H1 (cell line): ENCODE measurements around the gene IQCH.

Experiments used
- ATF3 ChIP-seq: IDR thresholded peaks from 2 replicates; pipeline ENCODE4 v1.6.1; 2011; ENCODE audit warnings: low read depth, mild to moderate bottlenecking, low read length; ENCODE audit not compliant: insufficient read depth
- CBX5 ChIP-seq: fragments of 300-800, 300-1000 bp; sonication (generic); IDR thresholded peaks from 2 replicates; pipeline ENCODE4 v1.7.1; 2016; ENCODE audit warnings: antibody characterized with exemption, low read length, low read depth
- CHD1 ChIP-seq: IDR thresholded peaks from 2 replicates; pipeline ENCODE4 v1.6.1; 2012; ENCODE audit warnings: low read depth, low read length, improper control_type of control experiment
- GABPA ChIP-seq: IDR thresholded peaks from 2 replicates; pipeline ENCODE4 v1.6.1; 2011; ENCODE audit warnings: mild to moderate bottlenecking, low read length, moderate library complexity, borderline replicate concordance; ENCODE audit not compliant: insufficient read depth
- JUND ChIP-seq: IDR thresholded peaks from 2 replicates; pipeline ENCODE4 v1.6.1; 2011; ENCODE audit warnings: mild to moderate bottlenecking, improper control_type of control experiment, low read length
- POLR2A ChIP-seq, 2 experiments: IDR thresholded peaks; 1 replicate in 1 of 2; 2 replicates in 1 of 2; pipeline ENCODE4 v1.6.1; 2011; ENCODE audit warnings: low read depth in 2 of 2, low read length in 2 of 2, mild to moderate bottlenecking in 2 of 2; ENCODE audit errors: control extremely low read depth in 1 of 2
- POLR2AphosphoS5 ChIP-seq: IDR thresholded peaks from 2 replicates; pipeline ENCODE4 v1.6.1; 2011; ENCODE audit warnings: low read depth, low read length
- RAD21 ChIP-seq, 2 experiments: IDR thresholded peaks in 1 of 2; conservative IDR thresholded peaks in 1 of 2; 2 replicates each; pipeline ENCODE4 v1.6.1; 2011; ENCODE audit warnings: low read depth in 2 of 2, low read length in 2 of 2, improper control_type of control experiment in 1 of 2, inconsistent platforms in 1 of 2, mild to moderate bottlenecking in 1 of 2, moderate library complexity in 1 of 2
- TAF1 ChIP-seq: IDR thresholded peaks from 2 replicates; pipeline ENCODE4 v1.6.1; 2011; ENCODE audit warnings: mild to moderate bottlenecking, low read depth, low read length
- TCF12 ChIP-seq: IDR thresholded peaks from 2 replicates; pipeline ENCODE4 v1.6.1; 2011; ENCODE audit warnings: low read depth, mild to moderate bottlenecking, low read length
- TF ChIP-seq, protein P1 (sequence below), 3 experiments: IDR thresholded peaks; 1 replicate in 2 of 3; 2 replicates in 1 of 3; pipeline versions ENCODE4 v1.5.1 to v1.6.1; 2011; ENCODE audit warnings: low read length in 3 of 3, mild to moderate bottlenecking in 3 of 3, inconsistent platforms in 2 of 3, low read depth in 1 of 3, moderate library complexity in 1 of 3; ENCODE audit not compliant: insufficient read depth in 1 of 3; ENCODE audit errors: control extremely low read depth in 1 of 3

DNA sequence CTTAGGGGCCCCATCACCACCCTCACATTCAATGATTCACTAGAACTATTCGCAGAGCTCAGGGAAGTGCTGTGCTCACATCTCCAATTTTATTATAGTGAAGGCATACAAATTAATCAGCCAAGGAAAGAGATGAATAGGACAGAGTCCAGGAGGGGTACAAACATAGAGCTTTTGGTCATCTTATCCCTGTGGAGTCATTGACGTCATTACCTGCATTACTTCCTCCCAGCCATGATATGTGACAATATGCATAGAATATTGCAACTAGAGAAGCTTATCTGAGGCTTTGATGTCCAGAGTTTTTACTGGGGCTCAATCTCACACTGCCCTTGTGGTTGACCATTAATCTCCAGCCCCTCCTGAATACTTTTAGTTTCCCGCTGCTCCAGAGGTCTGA is 1.5 kb downstream of the IQCH start:
- TF ChIP-seq POLR2A (IDR thresholded peaks at IDR 0.05; ENCODE audit: control extremely low read depth in 1 of 2, low read depth in 2 of 2, low read length in 2 of 2) (no peak), JUND (no peak), GABPA (no peak), TAF1 (no peak), CBX5 (no peak), CHD1 (no peak), ATF3 (no peak), RAD21 (IDR thresholded peaks at IDR 0.05 in 1 of 2, conservative IDR thresholded peaks at IDR 0.05 in 1 of 2; ENCODE audit: low read depth in 2 of 2, low read length in 2 of 2) (no peak), TCF12 (no peak), POLR2AphosphoS5 (no peak)
- TF ChIP-seq, protein P1, sequence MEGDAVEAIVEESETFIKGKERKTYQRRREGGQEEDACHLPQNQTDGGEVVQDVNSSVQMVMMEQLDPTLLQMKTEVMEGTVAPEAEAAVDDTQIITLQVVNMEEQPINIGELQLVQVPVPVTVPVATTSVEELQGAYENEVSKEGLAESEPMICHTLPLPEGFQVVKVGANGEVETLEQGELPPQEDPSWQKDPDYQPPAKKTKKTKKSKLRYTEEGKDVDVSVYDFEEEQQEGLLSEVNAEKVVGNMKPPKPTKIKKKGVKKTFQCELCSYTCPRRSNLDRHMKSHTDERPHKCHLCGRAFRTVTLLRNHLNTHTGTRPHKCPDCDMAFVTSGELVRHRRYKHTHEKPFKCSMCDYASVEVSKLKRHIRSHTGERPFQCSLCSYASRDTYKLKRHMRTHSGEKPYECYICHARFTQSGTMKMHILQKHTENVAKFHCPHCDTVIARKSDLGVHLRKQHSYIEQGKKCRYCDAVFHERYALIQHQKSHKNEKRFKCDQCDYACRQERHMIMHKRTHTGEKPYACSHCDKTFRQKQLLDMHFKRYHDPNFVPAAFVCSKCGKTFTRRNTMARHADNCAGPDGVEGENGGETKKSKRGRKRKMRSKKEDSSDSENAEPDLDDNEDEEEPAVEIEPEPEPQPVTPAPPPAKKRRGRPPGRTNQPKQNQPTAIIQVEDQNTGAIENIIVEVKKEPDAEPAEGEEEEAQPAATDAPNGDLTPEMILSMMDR (IDR thresholded peaks at IDR 0.05; ENCODE audit: control extremely low read depth in 1 of 3, insufficient read depth in 1 of 3, low read depth in 1 of 3, low read length in 3 of 3) = no peak
